ENCODE data around the gene CORO2A.
"Not testable (repeated sequence)": the region's sequence is repeated elsewhere in the genome, so short reads cannot be mapped to it uniquely, and the experiment has no call there.

CORO2A gene

DNA sequence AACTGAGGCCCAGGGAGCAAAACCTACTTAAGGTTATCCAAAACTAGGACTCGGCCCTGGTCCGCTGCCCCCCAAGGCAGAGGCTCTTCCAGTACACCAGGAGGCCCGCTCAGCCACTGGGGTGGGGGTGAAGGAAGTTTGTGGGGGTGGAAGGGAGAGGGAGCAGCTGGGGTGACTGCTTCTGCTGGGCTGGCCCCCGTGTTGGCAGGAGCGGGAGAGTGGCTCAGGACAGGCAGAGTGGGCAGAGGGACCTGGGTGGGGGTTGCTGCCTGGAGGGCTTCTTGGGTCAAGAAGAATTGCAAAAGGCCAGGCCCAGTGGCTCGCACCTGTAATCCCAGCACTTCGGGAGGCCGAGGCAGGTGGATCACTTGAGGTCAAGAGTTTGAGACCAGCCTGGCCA is 65.2 kb downstream of the CORO2A start:
- no peak overlapping the region for H3K27ac ChIP-seq (ENCODE audit: low read length)
- ATAC-seq (ENCODE audit: insufficient read depth, low read depth) (no peak), DNase-seq (no peak)
- no peaks in the 10 kb centered on the region for H3K9me3 ChIP-seq (ENCODE audit: insufficient read depth, low read length, severe bottlenecking)
- H3K36me3 ChIP-seq (ENCODE audit: insufficient read depth, low read length) = no peaks in the 10 kb centered on the region
- no peak overlapping the region for H3K4me3 ChIP-seq (ENCODE audit: low read depth in 1 of 2, low read length in 2 of 2)
- no peaks in the 10 kb centered on the region for H3K79me2 ChIP-seq (ENCODE audit: insufficient read depth, low read length)
- H3K4me2 ChIP-seq (ENCODE audit: insufficient read depth, low read length) = no peak overlapping the region
- H3K9ac ChIP-seq (ENCODE audit: low read depth, low read length) = no peak overlapping the region
- no peaks in the 10 kb centered on the region for H3K27me3 ChIP-seq (ENCODE audit: insufficient read depth, low read length, poor library complexity)
- no peak for TF ChIP-seq EZH2 (IDR thresholded peaks at IDR 0.05; ENCODE audit: borderline replicate concordance, low read depth, low read length, severe bottlenecking)
- TF ChIP-seq, protein P1, sequence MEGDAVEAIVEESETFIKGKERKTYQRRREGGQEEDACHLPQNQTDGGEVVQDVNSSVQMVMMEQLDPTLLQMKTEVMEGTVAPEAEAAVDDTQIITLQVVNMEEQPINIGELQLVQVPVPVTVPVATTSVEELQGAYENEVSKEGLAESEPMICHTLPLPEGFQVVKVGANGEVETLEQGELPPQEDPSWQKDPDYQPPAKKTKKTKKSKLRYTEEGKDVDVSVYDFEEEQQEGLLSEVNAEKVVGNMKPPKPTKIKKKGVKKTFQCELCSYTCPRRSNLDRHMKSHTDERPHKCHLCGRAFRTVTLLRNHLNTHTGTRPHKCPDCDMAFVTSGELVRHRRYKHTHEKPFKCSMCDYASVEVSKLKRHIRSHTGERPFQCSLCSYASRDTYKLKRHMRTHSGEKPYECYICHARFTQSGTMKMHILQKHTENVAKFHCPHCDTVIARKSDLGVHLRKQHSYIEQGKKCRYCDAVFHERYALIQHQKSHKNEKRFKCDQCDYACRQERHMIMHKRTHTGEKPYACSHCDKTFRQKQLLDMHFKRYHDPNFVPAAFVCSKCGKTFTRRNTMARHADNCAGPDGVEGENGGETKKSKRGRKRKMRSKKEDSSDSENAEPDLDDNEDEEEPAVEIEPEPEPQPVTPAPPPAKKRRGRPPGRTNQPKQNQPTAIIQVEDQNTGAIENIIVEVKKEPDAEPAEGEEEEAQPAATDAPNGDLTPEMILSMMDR (IDR thresholded peaks at IDR 0.05; ENCODE audit: borderline replicate concordance, extremely low read depth, low read length, poor library complexity, severe bottlenecking) = no peak
- H2AFZ ChIP-seq (ENCODE audit: low read depth, low read length) = no peak overlapping the region
- no peaks in the 10 kb centered on the region for H3K4me1 ChIP-seq (ENCODE audit: insufficient read depth, low read length)
- no peaks in the 10 kb centered on the region for H4K20me1 ChIP-seq (ENCODE audit: insufficient read depth, low read length)

DNA sequence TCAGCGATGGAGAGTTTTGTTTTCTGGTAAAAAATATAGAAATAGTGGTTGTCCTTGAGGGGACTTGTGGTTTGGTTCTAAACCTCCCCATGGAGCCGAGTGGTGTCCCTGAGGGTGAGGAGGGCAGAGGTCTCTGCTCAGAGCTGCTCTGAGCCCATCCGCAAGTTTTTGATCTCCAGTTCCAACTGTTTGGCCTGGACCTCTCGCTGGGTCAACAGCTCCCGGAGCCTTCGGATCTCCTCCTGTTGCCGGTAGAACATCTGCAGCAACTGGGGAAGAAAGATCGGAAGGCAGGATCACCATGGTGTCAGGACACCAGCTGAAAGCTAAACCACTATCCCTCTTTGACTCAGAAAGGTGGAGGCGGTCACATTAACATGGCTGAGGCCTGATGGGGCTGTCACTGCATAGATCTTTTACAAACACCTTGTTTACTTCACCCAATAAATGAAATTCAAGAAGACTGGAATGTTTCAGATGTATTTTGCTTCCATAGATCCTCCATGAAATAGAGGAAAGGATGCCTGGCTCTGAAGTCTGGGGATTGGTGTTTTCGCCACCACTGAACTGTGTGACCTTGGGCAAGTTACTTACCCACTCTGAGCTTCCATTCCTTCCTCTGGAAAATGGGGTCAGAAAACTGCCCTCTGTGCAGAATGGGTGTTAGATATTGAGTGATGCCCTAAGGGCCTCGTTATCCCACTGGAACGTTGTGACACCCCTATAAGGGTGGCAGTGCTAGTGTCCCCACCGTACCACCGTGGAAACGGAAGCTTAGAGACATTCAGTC is 67.6 kb downstream of the CORO2A start:
- Histone ChIP-seq H3K4me3 (ENCODE audit: low read depth in 1 of 2, low read length in 2 of 2) (no peak overlapping the region), H3K4me1 (ENCODE audit: insufficient read depth, low read length) (peaks cover 22% of the 10 kb centered on the region), H4K20me1 (ENCODE audit: insufficient read depth, low read length) (no peaks in the 10 kb centered on the region), H2AFZ (ENCODE audit: low read depth, low read length) (no peak overlapping the region), H3K27me3 (ENCODE audit: insufficient read depth, low read length, poor library complexity) (no peaks in the 10 kb centered on the region), H3K27ac (ENCODE audit: low read length) (no peak overlapping the region), H3K9ac (ENCODE audit: low read depth, low read length) (no peak overlapping the region), H3K9me3 (ENCODE audit: insufficient read depth, low read length, severe bottlenecking) (no peaks in the 10 kb centered on the region), H3K79me2 (ENCODE audit: insufficient read depth, low read length) (0 out of 2 replicates have a peak, but pooled peaks cover 4% of the 10 kb centered on the region), H3K4me2 (ENCODE audit: insufficient read depth, low read length) (no peak overlapping the region), H3K36me3 (ENCODE audit: insufficient read depth, low read length) (no peaks in the 10 kb centered on the region)
- no peak for DNase-seq
- no peak for TF ChIP-seq EZH2 (IDR thresholded peaks at IDR 0.05; ENCODE audit: borderline replicate concordance, low read depth, low read length, severe bottlenecking)
- TF ChIP-seq, protein P1 (IDR thresholded peaks at IDR 0.05; ENCODE audit: borderline replicate concordance, extremely low read depth, low read length, poor library complexity, severe bottlenecking) = no peak
- ATAC-seq (ENCODE audit: insufficient read depth, low read depth) = no peak

DNA sequence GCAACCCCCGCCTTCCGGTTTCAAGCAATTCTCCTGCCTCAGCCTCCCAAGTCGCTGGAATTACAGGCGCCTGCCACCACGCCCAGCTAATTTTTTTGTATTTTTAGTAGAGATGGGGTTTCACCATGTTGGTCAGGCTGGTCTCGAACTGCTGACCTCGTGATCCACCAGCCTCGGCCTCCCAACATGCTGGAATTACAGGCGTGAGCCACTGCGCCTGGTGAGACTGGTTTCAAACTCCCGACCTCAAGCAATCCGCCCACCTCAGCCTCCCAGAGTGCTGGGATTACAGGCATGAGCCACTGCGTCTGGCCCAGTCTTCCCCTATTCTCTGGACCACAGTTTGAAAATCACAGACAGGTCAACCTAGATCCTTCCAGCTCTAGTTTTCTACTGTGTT is 68.3 kb downstream of the CORO2A start:
- ATAC-seq (ENCODE audit: insufficient read depth, low read depth) = not testable (repeated sequence)
- H3K4me1 ChIP-seq (ENCODE audit: insufficient read depth, low read length) = peaks cover 26% of the 10 kb centered on the region

DNA sequence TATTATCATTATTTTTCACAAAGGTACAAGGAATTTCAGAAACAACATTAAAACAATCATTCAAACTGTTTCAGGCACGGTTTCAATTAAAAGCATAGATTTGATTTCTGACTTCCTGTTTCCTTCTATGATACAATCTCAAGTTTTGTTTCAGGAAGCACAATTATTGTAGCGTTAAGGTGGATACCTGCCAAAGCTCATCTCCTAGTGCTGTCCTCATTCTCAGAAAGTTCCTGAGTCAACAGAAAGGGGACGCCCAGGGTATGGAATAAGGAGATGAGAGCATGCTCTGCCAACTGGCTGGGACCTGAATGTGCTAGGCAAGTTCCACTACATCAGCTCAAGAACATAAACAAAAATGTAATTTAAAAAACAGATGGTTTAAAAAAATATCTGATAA is 71.4 kb downstream of the CORO2A start:
- DNase-seq = no peak

More for the DNA sequence above, 68.3 kb downstream of the CORO2A start:
- H2AFZ ChIP-seq (ENCODE audit: low read depth, low read length); H3K36me3 ChIP-seq (ENCODE audit: insufficient read depth, low read length); H3K27ac ChIP-seq (ENCODE audit: low read length); H3K4me3 ChIP-seq (ENCODE audit: low read depth in 1 of 2, low read length in 2 of 2); H3K4me2 ChIP-seq (ENCODE audit: insufficient read depth, low read length); DNase-seq; H4K20me1 ChIP-seq (ENCODE audit: insufficient read depth, low read length); H3K9me3 ChIP-seq (ENCODE audit: insufficient read depth, low read length, severe bottlenecking); H3K27me3 ChIP-seq (ENCODE audit: insufficient read depth, low read length, poor library complexity); H3K79me2 ChIP-seq (ENCODE audit: insufficient read depth, low read length); H3K9ac ChIP-seq (ENCODE audit: low read depth, low read length): not testable (repeated sequence)

More for the DNA sequence above, 71.4 kb downstream of the CORO2A start:
- peak overlapping the region; percentile 44; the same call in 1 of the 2 replicates for H3K27ac ChIP-seq (ENCODE audit: low read length)
- peaks cover 46% of the 10 kb centered on the region for H3K4me1 ChIP-seq (ENCODE audit: insufficient read depth, low read length)
- no peak for TF ChIP-seq EZH2 (IDR thresholded peaks at IDR 0.05; ENCODE audit: borderline replicate concordance, low read depth, low read length, severe bottlenecking)
- TF ChIP-seq, protein P1 (IDR thresholded peaks at IDR 0.05; ENCODE audit: borderline replicate concordance, extremely low read depth, low read length, poor library complexity, severe bottlenecking) = no peak
- H3K27me3 ChIP-seq (ENCODE audit: insufficient read depth, low read length, poor library complexity) = no peaks in the 10 kb centered on the region
- no peak overlapping the region for H3K4me2 ChIP-seq (ENCODE audit: insufficient read depth, low read length)
- peaks cover 17% of the 10 kb centered on the region; the same call in 1 of the 2 replicates for H3K36me3 ChIP-seq (ENCODE audit: insufficient read depth, low read length)
- no peaks in the 10 kb centered on the region for H3K9me3 ChIP-seq (ENCODE audit: insufficient read depth, low read length, severe bottlenecking)
- H3K9ac ChIP-seq (ENCODE audit: low read depth, low read length) = no peak overlapping the region
- no peak for ATAC-seq (ENCODE audit: insufficient read depth, low read depth)
- H3K79me2 ChIP-seq (ENCODE audit: insufficient read depth, low read length) = peaks cover 37% of the 10 kb centered on the region
- no peak overlapping the region for H3K4me3 ChIP-seq (ENCODE audit: low read depth in 1 of 2, low read length in 2 of 2)
- H2AFZ ChIP-seq (ENCODE audit: low read depth, low read length) = peak overlapping the region; percentile 16; the same call in 1 of the 2 replicates
- no peaks in the 10 kb centered on the region for H4K20me1 ChIP-seq (ENCODE audit: insufficient read depth, low read length)
